ENCODE results near the gene C20orf202.
"Not testable (repeated sequence)": the region's sequence is repeated elsewhere in the genome, so short reads cannot be mapped to it uniquely, and the experiment has no call there.

The C20orf202 gene

GRCh38 chr20:1207293-1207878 lies 4.1 kb downstream of the C20orf202 start:
- no peak for DNase-seq

GRCh38 chr20:1209447-1210387 lies 6.5 kb downstream of the C20orf202 start:
- TF ChIP-seq GATA1 (IDR thresholded peaks at IDR 0.05; ENCODE audit: low read depth, low read length) (no peak), POLR2A (IDR thresholded peaks at IDR 0.05; ENCODE audit: low read length) (no peak)
- no peak for DNase-seq

More at GRCh38 chr20:1207293-1207878, 4.1 kb downstream of the C20orf202 start:
- TF ChIP-seq GATA1 (IDR thresholded peaks at IDR 0.05; ENCODE audit: low read depth, low read length) (no peak), POLR2A (IDR thresholded peaks at IDR 0.05; ENCODE audit: low read length) (no peak)

- no peak for TF ChIP-seq POLR2A (IDR thresholded peaks at IDR 0.05; ENCODE audit: low read length)
- DNase-seq, result no peak
Measured at GRCh38 chr20:1210501-1210900, 7.2 kb downstream of the C20orf202 start.

GRCh38 chr20:1212023-1212422 lies 8.8 kb downstream of the C20orf202 start:
- DNase-seq, result peak; percentile 75 to 89
- TF ChIP-seq POLR2A (IDR thresholded peaks at IDR 0.05; ENCODE audit: low read length) (no peak), GATA1 (IDR thresholded peaks at IDR 0.05; ENCODE audit: low read depth, low read length) (no peak)

- TF ChIP-seq POLR2A (IDR thresholded peaks at IDR 0.05; ENCODE audit: low read length), result no peak
- TF ChIP-seq GATA1 (IDR thresholded peaks at IDR 0.05; ENCODE audit: low read depth, low read length), result no peak
- DNase-seq, result peak; percentile 86 to 91
Measured at GRCh38 chr20:1212607-1213396, 9.5 kb downstream of the C20orf202 start.

GRCh38 chr20:1214838-1215261 lies 11.6 kb downstream of the C20orf202 start:
- DNase-seq, result peak in 1 of 2 experiments; percentile 41
- TF ChIP-seq POLR2A (IDR thresholded peaks at IDR 0.05; ENCODE audit: low read length) (no peak), GATA1 (IDR thresholded peaks at IDR 0.05; ENCODE audit: low read depth, low read length) (no peak)

GRCh38 chr20:1215386-1216170 lies 12.3 kb downstream of the C20orf202 start:
- peak; percentile 63 to 71 for DNase-seq
- TF ChIP-seq POLR2A (IDR thresholded peaks at IDR 0.05; ENCODE audit: low read length) (no peak), GATA1 (IDR thresholded peaks at IDR 0.05; ENCODE audit: low read depth, low read length) (no peak)

- DNase-seq, result not testable (repeated sequence)
Measured at GRCh38 chr20:1216527-1217427, 13.5 kb downstream of the C20orf202 start.

GRCh38 chr20:1222750-1223149 lies 19.5 kb downstream of the C20orf202 start:
- not testable (repeated sequence) for DNase-seq

- no peak for DNase-seq
- TF ChIP-seq POLR2A (IDR thresholded peaks at IDR 0.05; ENCODE audit: low read length) (no peak), GATA1 (IDR thresholded peaks at IDR 0.05; ENCODE audit: low read depth, low read length) (no peak)
Measured at GRCh38 chr20:1224205-1224890, 21.1 kb downstream of the C20orf202 start.

GRCh38 chr20:1225263-1225782 lies 22.1 kb downstream of the C20orf202 start:
- TF ChIP-seq POLR2A (IDR thresholded peaks at IDR 0.05; ENCODE audit: low read length), result no peak
- no peak for TF ChIP-seq GATA1 (IDR thresholded peaks at IDR 0.05; ENCODE audit: low read depth, low read length)
- no peak for DNase-seq
